Measurements from ENCODE around the gene CLTB. TPM values are rescaled to one million over a fixed set of nuclear protein-coding genes. Genes with fewer than 3 reads are reported as not detected.
"Not testable (repeated sequence)": the region's sequence is repeated elsewhere in the genome, so short reads cannot be mapped to it uniquely, and the experiment has no call there.

The CLTB gene
- total and polyA plus RNA-seq, 2 of the 8 experiments (the other 6 are each of a cell fraction or from before 2014, with no cell fraction given), result 25.9 to 34.9 TPM

GRCh38 chr5:176408590-176408989 is 7.7 kb downstream of the CLTB start (continued):
- TF ChIP-seq EZH2 (IDR thresholded peaks at IDR 0.05; ENCODE audit: low read depth, low read length, severe bottlenecking) (no peak), CBX5 (IDR thresholded peaks at IDR 0.05; ENCODE audit: low read depth, low read length) (no peak), SP2 (IDR thresholded peaks at IDR 0.05; ENCODE audit: low read length) (no peak), CBX8 (IDR thresholded peaks at IDR 0.05; ENCODE audit: borderline replicate concordance, low read depth, low read length) (no peak), JUN (IDR thresholded peaks at IDR 0.05; ENCODE audit: low read depth, low read length) (no peak), POU5F1 (IDR thresholded peaks at IDR 0.05; ENCODE audit: low read depth, low read length) (no peak), BCL11A (IDR thresholded peaks at IDR 0.05; ENCODE audit: low read depth in 2 of 2, low read length in 2 of 2) (no peak)

DNA sequence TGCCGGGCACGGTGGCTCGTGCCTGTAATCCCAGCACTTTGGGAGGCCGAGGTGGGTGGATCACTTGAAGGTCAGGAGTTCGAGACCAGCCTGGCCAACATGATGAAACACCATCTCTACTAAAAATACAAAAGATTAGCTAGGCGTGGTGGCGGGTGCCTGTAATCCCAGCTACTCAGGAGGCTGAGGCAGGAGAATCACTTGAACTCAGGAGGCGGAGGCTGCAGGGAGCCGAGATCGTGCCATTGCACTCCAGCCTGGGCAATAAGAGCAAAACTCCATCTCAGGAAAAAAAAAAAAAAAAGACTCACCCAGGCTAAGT is 8.1 kb downstream of the CLTB start:
- not testable (repeated sequence) for H3K9me3 ChIP-seq (ENCODE audit: insufficient read depth in 2 of 2, low read depth in 1 of 2, low read length in 1 of 2)

More for the DNA sequence above, 8.1 kb downstream of the CLTB start:
- CTCF ChIA-PET (ENCODE audit: partially characterized antibody), result interaction anchor here (0.7 to 6.4 kb wide), 5 partner anchors 9 to 85 kb away, joined by 3 to 83 read pairs (median 4); partner anchors contain the start of gene CLTB
- POLR2A ChIA-PET (ENCODE audit: partially characterized antibody), result interaction anchor here (7.7 kb wide), 1 partner anchor 17 kb away, joined by 57 read pairs; the partner anchor contains the start of genes HIGD2A and NOP16
- not testable (repeated sequence) for H3K23me2 ChIP-seq (ENCODE audit: low read depth, low read length); H3K27me3 ChIP-seq (replicated peaks in 1 of 4; ENCODE audit: control insufficient read depth in 3 of 4, extremely low read depth in 1 of 4, insufficient read depth in 3 of 4, low read length in 3 of 4); H2BK12ac ChIP-seq (ENCODE audit: low read depth, low read length); H3K18ac ChIP-seq (ENCODE audit: extremely low read depth, low read length); H3K9ac ChIP-seq (replicated peaks in 1 of 4; ENCODE audit: extremely low read depth in 1 of 4, low read depth in 3 of 4, low read length in 3 of 4); H4K91ac ChIP-seq (replicated peaks; ENCODE audit: insufficient read length, low read length); H2AK5ac ChIP-seq (ENCODE audit: low read depth, low read length); H3K36me3 ChIP-seq (ENCODE audit: control insufficient read depth in 2 of 4, insufficient read depth in 4 of 4, low read length in 3 of 4); H3K4me3 ChIP-seq (ENCODE audit: extremely low read depth in 1 of 4, insufficient read depth in 2 of 4, low read depth in 3 of 4, low read length in 4 of 4); H3K79me2 ChIP-seq (ENCODE audit: control insufficient read depth in 1 of 2, insufficient read depth in 2 of 2, low read length in 2 of 2); H4K5ac ChIP-seq (ENCODE audit: insufficient read length, low read depth, low read length); H3K4me2 ChIP-seq (ENCODE audit: insufficient read depth in 1 of 2, low read depth in 2 of 2, low read length in 2 of 2); H3K23ac ChIP-seq (ENCODE audit: insufficient read length); H4K8ac ChIP-seq (ENCODE audit: extremely low read depth, insufficient read depth, low read length); H3K14ac ChIP-seq (ENCODE audit: insufficient read length); H3K79me1 ChIP-seq (ENCODE audit: low read depth, low read length); H4K20me1 ChIP-seq (replicated peaks in 1 of 2; ENCODE audit: control insufficient read depth in 1 of 2, insufficient read depth in 2 of 2, low read length in 2 of 2); FAIRE-seq; H3K4ac ChIP-seq (replicated peaks; ENCODE audit: insufficient read length, low read depth, low read length); H3K56ac ChIP-seq (replicated peaks; ENCODE audit: insufficient read length, low read depth, low read length); H2BK20ac ChIP-seq (ENCODE audit: low read length); H2AFZ ChIP-seq (ENCODE audit: low read length); H2BK120ac ChIP-seq (replicated peaks; ENCODE audit: low read depth, low read length); H2BK15ac ChIP-seq (ENCODE audit: low read length); DNase-seq (ENCODE audit: low read depth in 1 of 2, low spot score in 2 of 2); H3K4me1 ChIP-seq (replicated peaks in 1 of 4; ENCODE audit: control insufficient read depth in 3 of 4, insufficient read depth in 4 of 4, low read length in 3 of 4); H2BK5ac ChIP-seq (ENCODE audit: low read depth, low read length); H3K27ac ChIP-seq (ENCODE audit: low read depth, low read length)
- WGBS, 2 experiments (ENCODE audit: extremely low coverage in 1 of 2, insufficient coverage in 1 of 2, insufficient read length in 1 of 2, insufficient replicate concordance in 2 of 2, low coverage in 1 of 2, low lambda C conversion rate in 2 of 2, missing lambda C conversion rate in 1 of 2), result 85% methylated on average over 10 of the region's 10 CpGs; no CpG with 5 or more reads in 1 of the 2 experiments

All from H1 (cell line).